NT2/D1 (cell line): ENCODE results near the gene CEP72.

Experiments
- SUZ12 ChIP-seq: IDR thresholded peaks from 2 replicates; pipeline ENCODE4 v1.6.1; 2011; ENCODE audit not compliant: insufficient read length, insufficient read depth; ENCODE audit errors: extremely low read depth
- YY1 ChIP-seq: IDR thresholded peaks from 2 replicates; pipeline ENCODE4 v1.6.1; 2011; ENCODE audit not compliant: insufficient read length, insufficient read depth
- ZNF274 ChIP-seq: IDR thresholded peaks from 2 replicates; pipeline ENCODE4 v1.6.1; 2011; ENCODE audit warnings: mild to moderate bottlenecking, low read depth, low read length

DNA sequence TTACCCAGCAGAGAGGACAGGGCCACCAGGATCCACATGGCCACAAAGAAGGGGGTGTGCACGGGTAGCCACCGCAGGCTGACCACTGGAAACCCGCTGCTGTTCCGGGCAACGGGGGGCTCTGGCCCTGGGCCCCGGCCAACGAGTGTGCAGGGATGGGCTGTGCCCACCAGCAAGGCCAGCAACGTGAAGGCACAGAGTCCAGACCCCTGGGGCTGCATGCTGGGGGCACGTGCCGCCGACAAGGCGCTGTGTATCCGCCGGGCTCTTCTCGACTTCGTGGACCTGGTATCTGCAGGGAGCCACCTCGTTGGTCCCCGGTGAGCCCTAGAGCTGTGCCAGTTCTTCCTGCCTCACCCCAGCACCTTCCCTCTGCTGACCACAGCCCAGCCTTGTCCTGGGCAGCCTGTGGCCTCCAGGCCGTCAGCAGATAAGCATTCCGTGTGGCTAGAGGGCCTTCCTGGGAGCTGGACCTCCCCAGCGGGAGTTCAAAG is 42.2 kb upstream of the CEP72 start:
- TF ChIP-seq SUZ12 (no peak), ZNF274 (no peak), YY1 (no peak)
